DND-41 (cell line): ENCODE results near the gene IQCH.
"Not testable (repeated sequence)": the region's sequence is repeated elsewhere in the genome, so short reads cannot be mapped to it uniquely, and the experiment has no call there.

ENCODE experiments used
- CTCF ChIP-seq: IDR thresholded peaks from 2 replicates; pipeline ENCODE4 v1.5.1; 2012; ENCODE audit warnings: borderline replicate concordance, low read length, moderate library complexity, mild to moderate bottlenecking; ENCODE audit not compliant: poor library complexity, severe bottlenecking; ENCODE audit errors: extremely low read depth
- EZH2 ChIP-seq: IDR thresholded peaks from 3 replicates; pipeline ENCODE4 v1.6.1; 2012; ENCODE audit warnings: borderline replicate concordance, low read depth, mild to moderate bottlenecking, moderate library complexity, low read length, inconsistent platforms; ENCODE audit not compliant: severe bottlenecking

GRCh38 chr15:67258412-67258811 lies 3.8 kb downstream of the IQCH start:
- not testable (repeated sequence) for TF ChIP-seq CTCF, EZH2
